DLD1 (cell line): ENCODE results near the gene LRRK1.

ENCODE experiments used
- in situ Hi-C: cut with HindIII; loops from 2 replicates; pipeline ENCODE4 v1.10.0; 2017; ENCODE audit warnings: low sequenced_read_pairs

The LRRK1 gene

DNA sequence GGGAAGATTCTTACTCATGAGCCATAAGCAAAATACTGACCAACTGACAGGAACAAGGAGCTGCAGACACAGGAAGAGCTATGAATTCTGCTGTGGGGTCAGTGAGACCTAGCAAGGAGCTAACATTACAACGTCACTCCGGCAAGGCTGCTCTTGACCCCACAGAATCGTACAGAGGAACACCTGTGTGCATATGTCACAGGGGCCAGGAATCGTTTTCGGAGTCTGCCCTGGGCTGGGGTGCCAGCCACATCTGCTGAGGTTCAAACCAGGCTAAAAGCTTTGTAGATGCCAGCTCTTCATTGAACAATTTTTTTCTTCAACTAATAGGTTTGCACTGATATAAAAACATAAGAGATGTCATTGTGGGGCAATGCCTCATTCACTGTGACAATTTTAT is 82.6 kb downstream of the LRRK1 start:
- in situ Hi-C loops = no loop called here

DNA sequence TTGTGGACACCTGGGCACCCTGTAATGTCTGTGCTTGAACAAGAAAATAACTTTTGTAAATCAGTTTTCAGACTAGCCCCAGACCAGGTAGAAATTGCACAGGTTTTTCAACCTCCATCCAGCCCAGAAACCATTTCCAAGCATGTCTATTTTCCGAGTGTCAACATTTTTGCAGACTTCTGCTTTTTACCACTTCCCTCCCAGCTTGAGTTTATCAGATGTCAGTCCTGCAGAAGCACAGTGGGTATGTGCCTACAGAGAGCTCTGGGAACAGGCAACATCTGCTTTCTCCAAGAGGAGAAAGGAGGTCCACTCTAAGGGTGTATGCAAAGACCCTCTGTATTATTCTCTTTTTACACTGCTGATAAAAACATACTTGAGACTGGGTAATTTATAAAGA is 83.9 kb downstream of the LRRK1 start:
- in situ Hi-C loops = no loop called here

DNA sequence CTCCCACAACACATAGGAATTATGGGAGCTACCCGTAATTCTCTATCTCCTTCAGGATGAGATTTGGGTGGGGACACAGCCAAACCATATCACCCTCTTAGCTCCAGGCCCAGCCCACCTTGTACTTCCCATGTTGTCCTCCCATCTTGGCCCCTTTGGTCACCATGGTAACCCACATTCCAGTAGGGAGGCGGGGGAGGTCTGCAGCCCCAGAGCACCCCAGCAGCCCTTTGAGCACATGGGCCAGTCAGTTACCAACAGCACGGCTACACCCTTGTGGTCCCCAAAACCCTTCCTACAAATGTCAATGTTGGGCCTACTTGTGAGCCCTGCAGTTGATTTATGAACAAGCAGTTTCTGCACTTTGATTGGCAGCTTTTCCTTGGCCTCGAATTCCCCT is 84.5 kb downstream of the LRRK1 start:
- in situ Hi-C loops = no loop called here

DNA sequence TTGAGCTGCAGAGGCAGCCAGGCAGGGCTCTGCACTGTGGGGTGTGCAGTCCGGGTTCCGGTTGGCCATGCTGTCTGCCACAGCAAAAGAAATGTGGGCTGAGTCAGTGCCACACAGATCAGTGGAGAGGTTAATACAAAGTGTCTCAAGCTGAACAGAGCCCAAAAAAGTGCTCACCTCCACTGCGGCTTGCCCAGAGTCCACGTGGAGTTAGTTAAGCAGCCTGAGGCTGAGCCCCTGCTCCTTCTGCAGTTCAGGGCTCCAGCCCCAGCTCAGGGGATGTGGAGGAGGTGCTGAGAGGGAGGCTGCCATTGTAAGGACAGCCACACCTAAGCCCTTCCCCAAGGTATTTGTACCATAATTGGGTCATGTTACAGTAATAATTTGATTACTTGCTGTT is 85.3 kb downstream of the LRRK1 start:
- in situ Hi-C loops = no loop called here

DNA sequence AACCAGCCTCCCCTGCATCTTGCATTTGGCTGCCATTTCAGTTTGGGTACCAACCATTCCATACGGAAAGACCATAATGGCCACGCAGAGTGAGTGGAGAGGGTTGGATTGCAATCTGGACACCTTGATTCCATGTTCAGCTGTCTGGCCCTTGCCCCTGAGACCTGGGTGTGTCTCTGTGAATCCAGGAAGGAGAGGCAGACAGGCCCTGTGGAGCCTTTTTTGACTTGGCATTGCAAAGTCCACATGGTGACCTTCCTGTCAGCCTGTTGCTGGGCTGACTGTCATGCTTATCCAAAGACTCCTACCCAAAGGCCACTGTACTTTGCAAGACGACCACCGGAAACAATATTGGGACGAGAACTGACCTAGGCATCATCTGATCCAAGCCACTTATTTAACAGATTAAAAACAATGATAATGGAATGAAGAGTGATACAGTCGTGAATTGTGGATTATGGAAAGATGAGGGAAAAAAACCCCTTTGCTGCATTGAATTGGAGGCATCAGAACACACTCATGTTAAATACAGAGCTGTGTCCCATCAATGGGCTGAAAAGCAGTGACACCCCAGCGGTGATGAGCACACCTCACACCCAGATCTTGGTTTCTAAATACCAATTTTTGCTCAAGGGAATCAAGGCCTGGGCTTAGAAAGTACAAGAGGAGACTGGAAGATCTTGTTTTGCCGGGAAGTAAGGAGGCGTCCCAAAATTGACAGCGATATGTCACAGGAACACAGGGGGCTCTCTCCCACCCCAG is 86.0 kb downstream of the LRRK1 start:
- in situ Hi-C loops = no loop called here

DNA sequence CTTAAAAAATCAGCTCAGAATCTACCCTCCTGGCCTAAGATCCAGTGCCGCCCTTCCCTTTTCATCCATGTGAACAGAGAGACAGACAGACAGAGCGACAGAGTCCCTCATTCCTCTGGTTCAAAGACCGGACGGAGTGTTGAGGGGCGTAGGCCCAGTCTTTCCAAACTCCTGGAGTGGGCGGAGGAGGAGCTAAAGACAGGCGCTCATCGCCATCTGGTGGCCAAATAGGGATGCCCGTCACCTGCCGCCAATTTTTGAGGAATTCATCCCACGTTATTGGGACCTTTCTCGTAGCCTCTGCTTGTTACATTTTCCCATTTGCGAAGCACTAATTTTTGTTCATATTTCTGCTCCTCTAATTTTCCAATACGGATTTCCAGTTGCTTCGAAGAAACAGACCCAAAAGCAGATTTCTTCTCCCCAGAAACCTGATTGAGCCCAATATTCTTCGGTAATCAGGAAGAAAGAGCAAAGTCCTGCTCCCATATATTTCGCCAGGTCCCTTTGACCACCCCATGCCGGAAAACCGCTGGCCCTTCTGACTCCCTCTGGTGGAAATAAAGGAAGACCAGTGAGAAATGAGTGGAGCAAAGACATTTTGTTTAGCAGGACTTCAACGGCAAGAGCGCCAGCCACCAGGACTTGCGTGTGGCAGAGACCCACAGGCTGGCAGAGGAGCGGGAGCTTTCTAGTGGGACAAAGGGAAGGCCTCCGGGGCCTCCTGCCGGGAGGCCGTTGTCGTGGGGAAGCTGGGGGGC is 88.0 kb downstream of the LRRK1 start:
- in situ Hi-C loops = no loop called here

DNA sequence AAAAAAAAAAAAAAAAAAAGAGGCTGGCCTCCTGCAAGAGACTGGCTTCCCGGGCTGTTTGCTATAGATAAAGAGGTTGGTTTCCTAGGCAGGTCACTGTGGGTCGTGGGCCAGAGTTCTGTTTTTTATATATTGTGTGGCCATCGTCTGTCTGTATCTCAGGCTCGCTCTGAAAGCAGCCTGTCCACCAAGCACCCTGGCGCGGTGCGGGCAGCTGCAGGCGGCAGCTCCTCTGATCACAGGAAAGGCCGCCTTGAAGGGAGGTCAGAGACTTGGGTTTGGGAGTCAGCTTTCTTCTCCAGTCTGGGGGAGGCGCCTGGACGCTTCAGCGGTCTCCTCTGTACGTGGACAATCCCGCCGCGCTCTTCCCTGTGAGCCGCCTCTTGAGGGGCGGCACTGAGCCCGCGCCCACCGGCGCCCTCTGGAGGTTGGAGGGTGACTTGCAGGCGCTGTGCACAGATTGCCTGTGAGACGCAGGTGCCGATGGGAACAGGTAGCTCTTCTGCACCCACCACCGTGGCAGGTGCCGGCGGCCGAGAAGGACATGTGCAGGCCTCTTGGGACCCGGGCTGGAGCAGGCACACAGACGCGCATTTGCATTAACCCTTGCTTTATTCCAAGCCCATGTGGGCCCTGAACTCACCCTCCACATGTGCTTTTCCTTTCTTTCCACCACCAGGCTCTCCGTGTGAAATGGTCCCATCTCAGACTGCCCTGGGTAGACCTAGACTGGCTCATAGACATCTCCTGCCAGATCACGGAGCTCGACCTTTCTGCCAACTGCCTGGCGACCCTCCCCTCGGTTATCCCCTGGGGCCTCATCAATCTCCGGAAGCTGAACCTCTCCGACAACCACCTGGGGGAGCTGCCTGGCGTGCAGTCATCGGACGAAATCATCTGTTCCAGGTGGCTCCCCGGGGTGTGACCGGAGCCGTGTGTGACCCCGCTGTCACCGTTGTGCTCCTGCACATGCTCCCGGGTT is 89.3 kb downstream of the LRRK1 start:
- in situ Hi-C loops = no loop called here

DNA sequence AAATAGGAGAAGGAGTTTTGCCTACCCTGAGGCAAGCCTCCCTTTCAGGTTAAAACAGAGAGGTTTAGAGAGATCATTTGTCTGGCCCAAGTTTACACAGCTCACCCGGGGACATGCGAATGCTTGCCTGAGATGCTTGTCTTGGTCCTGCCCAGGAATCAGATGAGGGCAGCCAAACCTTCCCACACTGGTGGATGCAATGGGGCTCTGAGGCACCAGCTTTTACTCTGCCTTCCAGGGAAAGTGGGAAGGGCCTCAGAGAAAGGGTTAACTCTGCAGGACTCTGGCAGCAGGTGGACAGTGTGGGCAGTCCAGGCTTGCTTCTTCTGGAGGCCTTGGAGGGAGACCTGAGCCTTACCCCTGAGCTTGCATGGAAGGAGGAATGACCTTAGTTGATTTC is 90.0 kb downstream of the LRRK1 start:
- in situ Hi-C loops = no loop called here

DNA sequence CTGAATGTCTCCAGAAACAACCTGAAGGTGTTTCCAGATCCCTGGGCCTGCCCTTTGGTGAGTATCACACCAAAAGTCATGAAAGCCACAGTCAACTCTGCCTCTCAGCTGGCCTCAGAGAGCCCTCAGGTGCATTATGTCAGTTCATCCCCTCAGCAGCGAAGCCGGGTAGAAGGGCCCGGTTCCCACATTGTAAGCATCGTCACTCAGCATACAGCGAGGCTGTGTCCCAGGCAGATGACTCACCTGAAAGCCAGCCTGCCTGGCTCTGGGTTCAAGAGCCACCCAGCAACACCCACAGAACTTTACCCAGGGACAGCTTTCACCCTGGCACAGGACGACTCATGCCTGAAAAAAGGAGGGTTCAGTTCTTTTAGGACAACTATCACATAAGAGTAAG is 91.6 kb downstream of the LRRK1 start:
- in situ Hi-C loops = no loop called here

DNA sequence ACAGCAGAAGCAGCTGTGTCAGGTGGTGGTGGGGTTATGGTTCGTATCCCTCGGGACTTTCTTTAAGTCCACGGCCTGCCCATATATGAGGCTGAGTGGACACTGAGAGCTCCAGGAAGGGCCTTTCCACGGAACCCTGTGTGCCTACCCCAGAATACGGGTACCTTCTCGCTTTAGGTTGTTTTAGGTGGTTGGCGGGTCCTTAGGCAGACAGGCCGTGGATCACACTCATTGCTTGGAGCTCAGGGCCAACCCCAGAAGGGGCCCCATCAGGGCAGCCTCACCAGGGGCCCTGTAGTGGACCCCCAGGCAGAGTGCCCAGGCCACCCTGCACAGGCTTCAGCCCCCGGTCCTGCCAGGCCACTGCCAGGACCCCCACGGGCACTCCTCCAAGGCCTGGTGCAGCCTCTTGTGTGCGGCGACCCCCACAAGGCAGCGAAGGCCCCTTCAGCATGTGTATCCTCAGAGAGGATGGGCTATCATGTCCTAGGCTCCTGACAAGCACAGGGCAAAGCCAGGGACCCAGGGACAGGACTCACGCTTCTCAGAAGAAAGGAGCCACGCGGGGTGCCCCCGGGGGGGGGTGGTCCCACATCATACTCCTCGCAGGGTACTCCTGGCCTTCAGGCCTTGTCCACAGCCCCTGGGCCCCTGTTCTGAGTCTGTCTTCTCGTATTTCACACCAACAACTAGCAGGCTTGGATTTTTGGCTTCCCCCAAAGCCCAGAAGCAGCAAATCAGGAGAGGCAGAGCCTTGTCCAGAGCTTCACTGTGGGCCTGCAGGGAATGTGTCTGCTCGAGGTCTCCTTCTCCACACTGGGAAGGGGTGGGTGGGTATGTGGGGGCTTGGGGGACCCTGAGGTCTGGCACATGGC is 93.4 kb downstream of the LRRK1 start:
- in situ Hi-C loops = no loop called here

DNA sequence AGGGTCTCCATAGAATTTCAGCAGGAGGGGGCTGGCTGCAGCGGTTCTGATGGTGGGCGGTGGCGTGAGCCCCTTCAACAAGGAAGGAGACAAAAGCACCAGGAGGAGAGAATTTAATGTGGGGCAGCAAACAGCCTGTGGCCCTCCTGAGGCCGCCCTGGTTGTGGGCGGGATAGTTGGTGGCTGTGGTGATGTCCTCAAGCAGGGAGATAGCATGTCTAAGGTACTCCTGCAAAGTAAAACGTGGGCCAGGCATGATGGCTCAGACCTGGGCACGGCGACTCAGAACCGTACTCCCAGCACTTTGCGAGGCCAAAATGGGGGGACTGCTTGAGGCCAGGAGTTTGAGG is 94.0 kb downstream of the LRRK1 start:
- in situ Hi-C loops = no loop called here

DNA sequence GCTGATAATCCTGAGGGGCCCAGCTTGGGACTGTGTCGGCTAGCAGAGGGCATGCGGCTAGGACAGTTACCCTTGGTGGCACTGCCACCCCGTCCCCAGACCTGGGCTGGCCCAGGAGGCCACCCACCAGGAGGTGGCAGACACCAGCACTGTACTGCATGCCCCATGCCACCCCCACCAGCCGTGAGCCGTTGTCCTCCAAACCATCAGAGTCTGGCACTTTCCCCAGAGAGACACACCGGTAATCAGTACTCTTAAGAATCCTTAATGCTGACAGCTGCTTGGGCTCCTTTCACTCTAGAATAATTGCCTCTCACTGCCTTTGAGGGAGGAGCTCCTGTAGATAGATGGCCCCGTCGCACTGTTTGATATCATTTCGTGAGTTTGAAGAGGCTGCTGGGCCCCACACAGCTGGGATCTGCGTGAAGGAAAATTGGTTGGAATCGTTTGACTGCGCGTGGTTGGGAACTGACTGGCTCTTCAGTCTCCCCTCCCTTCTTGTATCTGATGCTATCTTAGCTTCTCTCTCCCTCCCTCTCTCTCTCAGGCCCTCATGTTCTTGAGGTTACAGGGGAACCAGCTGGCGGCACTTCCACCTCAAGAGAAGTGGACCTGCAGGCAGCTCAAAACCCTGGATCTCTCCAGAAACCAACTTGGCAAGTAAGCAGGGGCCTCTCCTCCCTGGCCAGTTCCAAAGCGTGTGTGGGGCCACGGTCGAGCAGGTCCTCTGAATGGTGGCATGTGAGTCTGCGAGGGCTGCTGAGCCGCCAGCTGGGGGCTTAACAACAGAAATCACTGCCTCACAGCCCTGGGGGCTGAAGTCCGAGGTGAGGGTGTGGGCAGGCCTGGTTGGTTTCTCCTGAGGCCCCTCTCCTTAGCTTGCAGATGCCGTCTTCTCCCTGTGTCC is 94.9 kb downstream of the LRRK1 start:
- in situ Hi-C loops = no loop called here

DNA sequence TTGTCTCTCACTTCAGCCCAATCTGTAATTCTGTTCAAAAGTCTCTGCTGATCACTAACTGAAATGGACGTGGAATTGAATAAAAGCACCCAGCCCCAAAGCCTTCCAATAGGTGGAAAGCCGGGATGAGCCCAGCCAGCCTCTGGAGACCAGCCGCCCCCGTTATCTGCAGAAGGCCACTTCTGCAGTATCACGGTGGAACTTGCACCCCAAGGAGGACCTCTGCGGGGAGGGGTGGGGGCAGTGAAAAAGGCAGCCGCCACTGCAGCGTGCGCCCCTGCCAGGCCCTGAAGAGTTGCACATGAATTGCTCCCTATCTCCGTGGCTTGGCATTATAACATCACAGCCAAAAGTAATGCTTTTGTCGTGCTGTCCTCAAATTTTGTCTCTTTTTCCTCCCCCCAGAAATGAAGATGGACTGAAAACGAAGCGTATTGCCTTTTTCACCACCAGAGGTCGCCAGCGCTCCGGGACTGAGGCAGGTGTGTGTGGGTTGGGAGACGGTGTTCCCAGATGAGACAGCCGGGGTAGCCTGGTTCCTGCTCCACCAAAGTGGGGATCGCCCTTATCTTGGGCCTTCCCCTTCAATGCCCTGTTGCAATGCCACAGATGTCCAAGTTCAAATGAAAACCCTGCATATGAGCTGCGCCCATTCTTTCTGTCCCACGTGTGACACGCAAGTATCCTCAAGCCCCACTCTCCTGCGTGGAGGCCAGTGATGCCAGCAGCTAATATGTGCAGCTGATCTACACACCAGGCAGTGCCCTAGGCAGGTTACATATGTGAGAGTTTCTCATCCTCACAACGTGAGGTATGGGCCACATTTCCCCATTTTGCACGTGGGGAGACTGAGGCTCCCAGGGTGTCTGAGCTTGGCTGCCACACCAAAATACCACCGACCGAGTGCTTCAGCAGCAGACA is 96.0 kb downstream of the LRRK1 start:
- in situ Hi-C loops = no loop called here

DNA sequence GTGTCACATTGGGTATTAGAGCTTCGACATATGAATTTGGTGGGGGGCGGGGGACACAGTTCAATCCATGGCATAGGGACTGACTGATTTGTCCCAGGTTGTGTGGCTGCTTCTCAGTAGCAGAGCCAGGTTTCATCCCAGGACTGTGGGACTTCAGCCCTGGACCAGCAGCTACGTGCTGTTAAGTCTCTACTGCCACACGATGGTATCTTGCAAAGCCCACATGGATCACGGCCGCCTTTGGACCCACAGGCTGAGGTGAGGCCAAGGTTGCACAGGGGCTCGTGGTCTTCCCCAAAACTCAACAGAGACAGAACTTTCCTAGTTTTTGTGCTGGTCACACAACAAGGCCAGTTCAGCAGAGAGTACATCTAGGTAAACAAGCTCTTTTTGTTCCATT is 97.4 kb downstream of the LRRK1 start:
- in situ Hi-C loops = no loop called here

DNA sequence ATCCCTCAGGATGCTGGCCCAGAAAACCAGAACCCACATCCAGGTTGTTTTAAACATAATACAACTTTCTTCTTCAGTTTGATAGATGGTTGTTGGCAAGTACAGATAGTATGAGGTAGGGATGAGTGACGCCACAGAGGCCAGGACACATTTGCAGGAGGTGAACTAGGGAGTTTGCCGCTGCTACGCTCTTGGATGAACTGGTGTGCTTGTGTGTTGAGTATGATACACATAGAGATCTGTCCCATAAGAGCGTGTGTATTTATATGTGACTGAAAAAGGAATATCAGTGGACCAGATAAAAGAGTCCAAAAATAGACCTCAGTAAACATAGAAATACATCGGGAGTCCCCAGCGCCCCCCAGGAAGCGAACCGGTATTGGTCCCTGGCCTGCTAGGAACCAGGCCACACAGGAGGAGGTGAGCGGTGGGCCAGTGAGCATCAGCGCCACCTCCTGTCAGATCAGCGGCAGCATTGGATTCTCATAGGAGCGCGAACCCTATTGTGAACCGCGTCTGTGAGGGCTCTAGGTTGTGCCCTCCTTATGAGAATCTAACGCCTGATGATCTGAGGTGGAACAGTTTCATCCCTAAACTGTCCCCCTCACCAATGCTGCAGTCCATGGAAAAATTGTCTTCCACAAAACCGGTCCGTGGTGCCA is 98.1 kb downstream of the LRRK1 start:
- in situ Hi-C loops = no loop called here

DNA sequence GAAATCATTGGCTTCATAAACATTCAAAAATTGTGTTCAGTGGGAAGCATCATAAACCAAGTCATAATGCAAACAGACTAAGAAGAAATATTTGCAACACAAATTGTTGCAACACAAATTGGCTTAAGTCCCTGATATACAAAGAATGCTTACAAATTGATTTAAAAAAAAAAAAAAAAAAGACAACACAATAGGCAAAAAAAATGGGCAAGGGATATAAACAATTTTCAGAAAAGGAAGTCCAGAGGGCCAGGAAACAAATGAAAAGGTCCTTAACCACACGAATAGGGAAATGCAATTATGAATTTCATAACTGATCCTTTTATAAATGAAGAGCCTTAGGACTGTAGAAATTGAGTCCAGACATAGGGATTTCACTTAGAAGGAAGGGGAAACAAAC is 98.9 kb downstream of the LRRK1 start:
- in situ Hi-C loops = no loop called here

DNA sequence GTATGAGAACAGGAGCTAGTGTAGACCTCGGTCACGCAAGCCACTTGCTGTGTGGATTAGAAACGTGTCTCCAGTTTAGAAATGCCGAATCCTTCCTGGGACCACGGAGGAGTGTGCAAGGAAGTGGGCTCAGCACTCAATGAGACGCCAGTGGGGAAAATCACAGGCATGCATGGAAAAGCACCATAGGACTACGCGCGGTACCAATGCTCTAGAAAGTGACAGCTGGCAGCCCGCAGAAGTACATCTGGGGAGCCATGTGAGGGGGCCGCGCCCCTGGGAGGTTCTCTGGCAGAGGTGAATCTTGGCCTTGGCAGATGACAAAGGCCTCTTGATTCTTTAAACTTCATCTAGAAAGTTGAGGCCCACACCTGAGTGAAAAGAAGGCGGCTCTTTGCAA is 99.3 kb downstream of the LRRK1 start:
- in situ Hi-C loops = no loop called here

DNA sequence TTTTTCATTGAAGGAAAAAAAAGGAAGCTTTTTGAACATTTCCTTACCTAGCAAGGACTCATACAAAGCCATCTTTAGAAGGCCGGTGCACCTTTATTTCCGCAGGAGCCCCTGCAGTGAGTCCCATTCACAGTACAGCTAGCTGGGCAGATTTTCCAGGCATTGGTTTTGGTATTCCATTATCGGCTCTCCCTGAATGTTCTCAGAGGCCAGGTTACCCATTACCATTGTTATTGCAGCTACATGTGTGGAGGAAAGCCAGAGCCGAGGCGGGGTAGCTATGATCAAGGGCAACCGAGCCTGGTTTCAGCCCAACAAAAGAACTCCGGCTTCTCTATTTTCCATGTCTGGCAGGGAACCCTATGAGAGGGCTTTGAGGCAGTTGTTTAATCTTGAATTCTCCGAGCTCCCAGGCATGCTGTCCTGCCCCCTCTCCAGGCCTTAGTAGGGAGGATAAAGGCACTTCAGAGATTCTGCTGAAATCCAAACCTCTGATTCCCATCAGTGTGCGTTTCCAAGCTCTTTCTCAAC is 100.3 kb downstream of the LRRK1 start:
- in situ Hi-C loops = no loop called here
